Pulmonary artery endothelial cell (primary cell): ENCODE results near the gene KRTAP10-4. TPM values are rescaled to one million over a fixed set of nuclear protein-coding genes. Genes with fewer than 3 reads are reported as not detected.
"Not testable (repeated sequence)": the region's sequence is repeated elsewhere in the genome, so short reads cannot be mapped to it uniquely, and the experiment has no call there.

Experiments
- DNase-seq: peaks from one replicate; pipeline ENCODE4 v3.0.0-alpha.2; 2011; ENCODE audit warnings: low read depth, low spot score
- total RNA-seq: library from RNA; depleted of rRNA; stranded (reverse); fragments of >200 nt; gene quantifications from 2 replicates; pipeline ENCODE4 v1.2.3, GENCODE V29; 2014

KRTAP10-4 gene
- total RNA-seq, 1 donor from 2014 or later = not detected

DNA sequence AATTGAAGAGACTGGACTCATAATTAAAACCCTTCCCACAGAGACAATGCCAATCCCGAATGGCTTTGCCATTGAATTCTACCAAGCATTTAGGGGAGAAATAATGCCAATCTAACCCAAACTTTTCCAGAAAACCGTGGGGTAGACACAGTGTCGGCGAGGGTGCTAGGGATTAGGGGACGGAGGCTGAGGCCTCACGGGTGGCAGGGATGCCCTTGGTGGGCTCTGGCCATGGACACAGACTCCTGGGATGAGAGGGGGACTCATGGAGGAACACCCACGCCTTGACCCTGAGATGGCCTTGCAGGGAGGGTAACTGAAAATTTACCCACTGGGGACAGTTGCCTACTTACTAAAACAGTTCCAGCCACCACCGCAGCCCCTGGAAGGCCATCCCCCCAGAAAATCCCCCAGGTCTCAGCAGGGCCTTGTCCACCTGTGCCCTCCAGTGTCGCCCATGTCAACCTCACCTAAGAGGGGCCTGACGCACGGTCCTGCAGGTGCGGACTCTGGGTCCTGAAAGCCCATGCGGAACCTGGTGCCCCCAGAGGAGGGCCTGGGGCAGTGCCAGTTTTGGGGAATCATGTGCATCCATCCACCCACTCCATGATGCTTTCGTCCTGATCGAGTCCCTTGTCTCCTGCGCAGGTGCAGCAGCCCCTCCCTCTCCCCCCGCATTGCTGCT, 5.0 kb downstream of the KRTAP10-4 start:
- no peak for DNase-seq

DNA sequence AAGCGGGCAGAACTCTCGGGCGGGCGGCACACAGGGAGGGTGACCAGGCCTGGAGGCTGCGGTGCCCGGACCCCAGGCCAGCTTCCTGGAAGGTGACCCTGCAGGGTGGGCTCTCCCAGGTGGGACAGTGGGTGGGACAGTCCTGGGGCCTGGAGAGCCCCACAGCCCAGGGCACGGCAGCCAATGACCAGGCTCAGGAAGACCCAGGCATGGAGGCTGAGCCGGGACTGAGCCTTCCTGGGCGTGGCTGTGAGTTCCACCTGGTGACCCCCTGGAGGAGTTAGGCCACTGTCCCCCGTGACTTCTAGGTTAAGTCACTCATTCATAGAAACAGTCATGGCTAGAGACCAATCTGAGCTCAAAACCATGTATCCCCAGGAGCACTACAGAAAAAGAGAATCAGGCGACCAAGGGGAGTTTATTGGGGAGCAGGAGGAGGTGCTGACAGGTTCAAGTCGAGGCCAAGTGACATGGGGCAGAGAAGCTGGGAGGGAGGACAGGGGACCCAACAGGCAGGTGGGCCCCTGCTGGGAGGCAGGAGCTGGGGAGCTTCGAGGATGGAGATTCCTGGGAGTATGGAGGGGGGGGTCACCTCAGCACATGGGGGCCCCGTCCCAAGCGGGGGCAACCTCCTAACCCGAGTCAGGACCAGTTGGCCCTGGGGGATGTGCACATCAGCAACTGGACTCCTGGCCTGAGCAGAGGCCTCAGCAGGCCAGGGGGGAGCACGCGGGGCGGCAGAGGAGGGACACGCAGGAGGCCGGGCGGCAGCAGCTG, 5.7 kb downstream of the KRTAP10-4 start:
- no peak for DNase-seq

DNA sequence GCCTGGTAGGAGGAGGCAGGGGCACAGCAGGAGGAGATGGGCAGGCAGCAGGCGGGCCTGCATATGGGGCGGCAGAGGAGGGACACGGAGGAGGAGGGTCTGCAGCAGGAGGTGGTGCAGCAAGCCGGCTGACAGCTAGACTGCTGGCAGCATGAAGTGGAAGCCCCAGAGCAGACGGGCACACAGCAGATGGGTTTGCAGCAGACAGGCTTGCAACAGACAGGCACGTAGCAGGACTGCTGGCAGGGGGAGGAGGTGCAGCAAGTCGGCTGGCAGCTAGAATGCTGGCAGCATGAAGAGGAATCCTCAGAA, 6.3 kb downstream of the KRTAP10-4 start:
- no peak for DNase-seq

DNA sequence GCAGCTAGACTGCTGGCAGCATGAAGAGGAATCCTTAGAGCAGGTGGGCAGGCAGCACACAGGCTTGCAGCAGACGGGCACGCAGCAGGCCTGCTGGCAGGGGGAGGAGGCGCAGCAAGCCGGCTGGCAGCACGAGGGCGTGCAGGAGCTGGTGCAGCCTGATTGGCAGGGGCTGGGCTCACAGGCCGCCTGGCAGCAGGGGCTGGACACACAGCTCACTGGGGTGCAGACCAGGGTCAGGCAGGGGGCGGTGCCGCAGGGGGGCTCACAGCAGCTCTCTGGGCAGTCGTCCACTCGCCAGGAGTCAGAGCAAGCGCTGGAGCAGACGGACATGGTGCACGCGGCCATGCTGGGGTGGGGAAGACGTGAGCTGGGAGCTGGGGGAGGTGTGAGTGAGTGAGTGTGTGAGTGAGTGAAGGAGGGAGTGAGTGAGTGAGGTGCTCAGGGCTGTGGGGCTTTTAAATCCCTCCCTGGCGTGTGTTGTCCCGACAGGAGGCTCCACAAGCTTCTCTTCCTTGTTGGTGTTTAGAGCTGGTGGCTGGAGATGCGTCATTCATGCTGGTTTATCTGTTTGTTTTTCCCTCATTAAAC, 6.8 kb downstream of the KRTAP10-4 start, which contains the start of gene KRTAP10-5:
TSS of gene KRTAP10-5 (minus strand) at position 374 of the 591 bp plus-strand sequence. CDS start at position 348, 26 bp downstream.
- not testable (repeated sequence) for DNase-seq

DNA sequence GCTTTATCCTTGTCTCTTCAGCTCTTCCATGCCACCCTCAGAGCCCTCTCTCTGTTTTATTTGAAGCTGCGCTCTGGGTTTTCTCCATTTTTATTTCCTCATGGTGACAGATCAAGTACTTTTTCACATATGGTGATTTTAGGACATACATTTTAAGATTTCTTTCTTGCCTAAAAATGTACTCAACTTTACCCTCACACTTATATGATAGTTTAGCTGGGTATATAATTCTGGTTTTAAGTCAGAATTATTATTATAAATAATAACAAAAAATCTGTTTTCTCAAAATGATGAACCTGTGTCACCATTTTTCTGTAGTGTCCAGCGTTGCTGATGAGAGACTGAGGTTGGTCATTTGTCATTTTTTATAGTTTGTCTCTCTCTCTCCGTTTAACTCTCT, 7.6 kb downstream of the KRTAP10-4 start:
- DNase-seq = no peak

DNA sequence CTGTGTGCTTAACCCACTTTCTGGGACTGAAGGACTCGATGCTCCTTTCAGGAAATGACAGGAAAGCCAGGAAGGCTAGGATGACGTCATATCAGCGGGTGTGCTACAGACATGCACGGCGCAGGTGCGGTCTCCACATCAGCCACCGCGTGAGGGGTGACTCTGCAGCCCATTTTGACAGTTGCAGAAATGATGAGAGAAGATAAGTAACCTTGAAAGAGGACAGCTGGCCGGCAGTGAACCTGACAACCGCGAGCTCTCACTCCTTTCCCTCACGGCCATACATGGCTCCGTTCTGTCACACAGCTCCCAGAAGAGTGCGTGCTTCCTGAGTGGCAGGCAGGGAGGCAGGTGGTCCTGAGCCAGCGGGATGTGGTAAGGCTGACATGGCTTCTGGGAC, 8.5 kb downstream of the KRTAP10-4 start:
- DNase-seq = no peak

DNA sequence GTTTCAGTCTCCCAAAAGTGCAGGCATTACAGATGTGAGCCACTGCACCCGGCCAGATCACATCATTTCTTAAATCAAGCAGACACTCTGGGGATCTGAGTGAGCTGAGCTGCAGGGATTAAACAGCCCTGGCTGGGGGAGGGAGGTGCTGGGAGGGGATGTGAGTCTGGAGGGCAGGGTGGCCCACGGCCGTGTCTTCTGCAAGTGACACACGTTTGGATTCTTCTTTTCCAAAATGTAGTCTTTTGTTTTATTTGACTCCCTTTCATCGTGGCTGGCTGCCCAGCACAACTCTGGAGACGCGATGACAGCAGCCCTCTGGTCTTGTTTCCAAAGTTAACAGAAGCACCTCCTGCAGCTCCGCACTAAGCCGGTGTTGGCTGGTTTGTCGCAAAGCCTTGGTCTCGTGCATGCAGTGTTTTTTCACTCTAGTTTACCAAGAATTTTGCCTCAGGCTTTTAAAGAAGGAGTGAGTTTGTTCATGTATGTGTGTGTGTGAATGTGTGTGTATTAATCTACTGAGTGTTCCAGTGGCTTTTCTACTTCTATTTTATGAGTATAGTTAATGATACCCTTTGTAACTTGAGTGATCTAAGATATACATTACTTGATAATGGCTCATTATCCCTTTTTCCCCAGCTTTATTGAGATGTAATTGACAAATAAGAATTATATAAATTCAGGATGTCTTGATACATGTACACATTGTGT, 9.7 kb downstream of the KRTAP10-4 start:
- DNase-seq = no peak

DNA sequence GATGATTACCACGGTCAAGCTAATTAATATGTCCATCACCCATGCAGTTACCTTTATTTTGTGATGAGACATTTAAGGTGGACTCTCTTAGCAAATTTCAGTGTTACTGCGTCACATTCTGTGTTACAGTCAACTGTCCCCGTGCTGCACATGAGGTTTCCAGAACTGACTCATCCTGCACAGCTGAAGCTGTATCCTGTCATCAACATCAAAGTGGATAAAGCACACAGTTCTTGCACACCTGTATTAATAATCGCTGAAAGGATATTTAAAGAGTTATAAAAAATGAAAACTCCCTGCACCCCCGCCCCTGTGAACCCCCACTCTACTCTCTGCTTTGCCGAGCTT, 10.2 kb downstream of the KRTAP10-4 start:
- no peak for DNase-seq

DNA sequence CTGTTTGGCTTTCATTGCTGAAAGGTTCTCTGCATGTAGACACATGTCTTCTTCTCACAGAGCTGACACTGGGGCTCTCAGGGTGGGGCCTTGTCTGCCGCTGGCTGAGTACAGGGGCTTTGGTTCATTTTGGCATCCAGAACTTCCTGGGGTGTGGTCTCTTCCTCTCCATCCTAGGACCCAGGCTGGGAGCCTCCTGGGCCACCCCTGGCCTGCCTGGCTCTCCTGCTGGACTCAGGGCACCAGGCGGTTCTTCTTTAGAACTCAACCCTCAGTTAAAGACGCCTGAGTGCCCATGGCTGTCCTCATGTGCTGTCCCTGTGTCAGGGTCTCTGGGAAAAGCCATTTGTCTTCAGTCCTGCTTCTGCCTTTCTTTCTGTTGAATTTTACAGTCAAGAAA, 12.4 kb downstream of the KRTAP10-4 start:
- no peak for DNase-seq

DNA sequence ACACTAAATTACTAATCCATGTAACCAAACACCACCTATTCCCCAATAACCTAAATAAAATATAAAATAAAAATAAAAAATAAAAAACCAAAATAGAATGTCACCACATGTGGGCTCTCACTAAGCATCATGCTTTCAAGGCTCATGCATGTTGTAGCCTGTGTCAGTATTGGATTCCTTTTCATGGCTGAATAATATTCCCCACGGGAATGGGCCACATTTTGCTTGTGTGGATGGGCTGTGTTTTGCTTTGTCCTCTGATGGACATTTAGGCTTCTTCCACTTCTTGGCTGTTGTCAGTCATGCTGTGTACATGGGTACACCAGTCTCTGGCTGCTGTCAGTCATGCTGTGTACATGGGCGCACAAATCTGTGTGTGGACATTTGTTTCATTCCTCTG, 15.6 kb downstream of the KRTAP10-4 start:
- DNase-seq = no peak

DNA sequence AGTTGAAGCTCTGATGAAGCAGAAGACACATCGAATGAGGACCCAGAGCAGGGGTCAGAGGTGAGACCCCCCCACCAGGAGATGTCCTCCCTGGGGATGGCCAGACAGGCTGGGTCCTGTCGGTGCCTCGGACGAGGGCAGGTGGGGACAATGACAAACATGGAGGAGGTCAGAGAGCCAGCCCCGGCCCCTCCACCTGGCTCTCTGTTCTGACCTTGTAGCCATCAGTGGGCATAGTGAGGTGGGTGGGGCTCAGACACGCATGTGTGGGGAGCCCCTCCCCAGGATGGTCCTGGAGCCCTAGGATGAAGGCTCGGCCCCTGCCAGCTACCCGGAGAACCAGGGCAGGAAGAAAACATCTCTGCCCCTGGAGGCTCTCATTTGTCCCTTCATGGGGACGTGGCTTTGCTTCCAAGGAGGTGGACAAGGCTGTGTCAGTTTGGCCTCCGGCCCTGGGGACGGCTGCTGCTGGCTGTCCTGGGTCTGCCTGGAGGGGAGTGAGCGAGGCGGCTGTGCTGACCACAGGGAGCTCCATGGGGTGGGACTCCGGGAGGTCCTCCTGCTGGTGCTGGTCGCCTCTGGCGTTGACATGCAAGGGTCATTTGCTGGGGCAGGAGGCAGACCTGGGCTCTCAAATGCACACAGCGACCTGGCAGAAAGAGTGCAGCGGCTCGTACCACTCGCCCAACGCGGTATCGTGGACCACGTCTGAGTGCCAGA, 16.2 kb downstream of the KRTAP10-4 start:
- DNase-seq = no peak

DNA sequence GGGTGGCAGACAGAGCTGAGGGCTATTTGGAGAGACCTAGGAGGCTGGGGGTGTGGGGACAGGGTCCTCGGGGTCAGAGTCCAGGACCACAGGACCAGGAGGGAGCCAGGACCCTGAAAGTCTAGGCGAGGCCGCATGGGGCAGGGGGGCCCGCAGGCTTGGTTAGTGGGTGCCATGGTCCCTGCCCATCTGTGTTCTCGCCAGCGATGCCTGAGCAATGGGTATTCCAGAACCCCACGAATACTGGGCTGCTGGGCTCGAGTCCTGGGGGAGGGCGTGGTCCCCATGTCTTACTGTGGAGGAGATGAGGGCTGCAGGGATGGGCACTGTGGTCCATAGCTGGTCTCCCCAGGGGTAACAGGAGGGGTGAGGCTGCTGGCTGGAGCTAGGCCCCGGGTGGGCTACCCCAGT, 16.8 kb downstream of the KRTAP10-4 start:
- no peak for DNase-seq

DNA sequence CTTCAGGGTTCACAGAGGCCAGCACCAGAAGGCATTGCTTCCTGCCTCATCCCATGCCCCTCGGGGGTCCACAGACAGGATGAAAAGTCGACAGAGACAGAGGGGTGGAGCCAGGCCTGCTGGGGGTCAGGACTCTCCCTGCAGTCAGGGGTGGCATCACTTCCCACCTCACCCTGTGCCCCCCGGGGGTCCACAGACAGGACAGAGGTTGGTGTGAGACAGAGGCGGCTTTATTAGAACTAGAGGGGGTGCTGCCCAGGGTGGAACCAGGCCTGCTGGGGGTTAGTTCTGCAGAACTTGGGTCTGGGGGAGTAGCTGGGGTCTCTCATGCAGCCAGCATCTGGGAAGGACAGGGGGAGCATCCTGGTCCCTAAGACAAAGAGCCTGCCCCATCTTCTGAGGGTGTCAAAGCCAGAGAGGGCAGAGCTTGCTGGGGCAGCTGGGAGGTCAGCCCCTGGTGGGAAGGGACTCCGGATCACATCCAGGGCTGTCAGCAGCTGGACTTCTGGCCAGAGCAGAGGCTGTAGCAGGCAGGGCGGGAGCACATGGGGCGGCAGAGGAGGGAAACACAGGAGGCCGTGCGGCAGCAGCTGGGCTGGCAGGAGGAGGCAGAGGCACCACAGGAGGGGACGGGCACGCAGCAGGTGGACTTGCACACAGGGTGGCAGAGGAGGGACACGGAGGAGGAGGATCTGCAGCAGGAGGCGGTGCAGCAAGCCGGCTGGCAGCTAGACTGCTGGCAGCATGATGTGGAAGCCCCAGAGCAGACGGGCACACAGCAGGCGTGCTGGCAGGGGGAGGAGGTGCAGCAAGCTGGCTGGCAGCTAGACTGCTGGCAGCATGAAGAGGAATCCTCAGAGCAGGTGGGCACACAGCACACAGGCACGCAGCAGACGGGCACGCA, 17.6 kb downstream of the KRTAP10-4 start:
- DNase-seq = not testable (repeated sequence)

DNA sequence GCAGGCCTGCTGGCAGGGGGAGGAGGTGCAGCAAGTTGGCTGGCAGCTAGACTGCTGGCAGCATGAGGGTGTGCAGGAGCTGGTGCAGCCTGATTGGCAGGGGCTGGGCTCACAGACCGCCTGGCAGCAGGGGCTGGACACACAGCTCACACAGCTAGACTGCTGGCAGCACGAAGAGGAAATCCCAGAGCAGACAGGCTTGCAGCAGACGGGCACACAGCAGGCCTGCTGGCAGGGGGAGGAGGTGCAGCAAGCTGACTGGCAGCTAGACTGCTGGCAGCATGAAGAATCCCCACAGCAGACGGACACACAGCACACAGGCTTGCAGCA, 18.2 kb downstream of the KRTAP10-4 start:
- DNase-seq = not testable (repeated sequence)

DNA sequence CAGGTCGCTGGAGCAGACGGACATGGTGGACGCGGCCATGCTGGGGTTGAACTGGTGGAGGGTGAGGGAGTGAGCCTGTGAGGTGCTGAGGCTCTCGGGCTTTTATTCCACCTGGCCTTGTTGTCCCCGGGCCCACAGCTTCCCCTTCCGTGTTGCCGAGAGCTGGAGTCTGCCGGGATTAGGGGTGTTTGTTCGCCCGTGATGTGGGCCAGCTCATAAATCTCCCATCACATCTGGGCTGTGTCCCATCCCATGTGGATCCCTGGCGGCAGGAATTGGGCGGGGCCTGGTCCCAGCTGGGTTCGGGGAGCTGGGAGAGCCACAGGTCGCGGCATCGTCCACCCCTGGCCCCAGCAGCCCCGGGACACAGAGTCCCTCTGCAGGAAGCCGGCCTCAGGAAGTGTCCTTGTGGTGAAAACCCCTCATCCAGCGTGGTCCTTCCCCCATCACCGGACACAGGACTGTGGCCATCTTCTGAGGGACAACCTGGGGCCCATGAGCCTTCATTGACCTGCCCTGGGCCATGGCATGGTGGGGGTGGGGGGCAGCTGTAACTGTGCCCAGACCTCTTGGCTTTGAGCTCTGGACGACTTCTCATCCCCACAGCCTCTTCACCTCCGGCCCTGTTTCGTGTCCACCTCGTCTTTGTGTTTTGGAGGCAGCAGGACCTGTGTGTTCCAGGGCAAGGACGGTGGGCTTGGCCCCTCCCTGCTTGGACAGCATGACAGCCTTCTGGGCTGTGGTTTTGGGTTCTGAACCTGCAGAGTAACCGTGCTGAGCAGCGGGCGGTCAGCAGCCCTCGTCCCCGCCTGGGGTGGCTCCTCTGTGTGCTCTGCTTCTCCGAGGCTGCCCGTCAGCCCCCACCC, 19.1 kb downstream of the KRTAP10-4 start, which contains the start of gene KRTAP10-6:
TSS of gene KRTAP10-6 (minus strand) at position 60 of the 866 bp plus-strand sequence. CDS start at position 39, 21 bp downstream.
- no peak for DNase-seq

DNA sequence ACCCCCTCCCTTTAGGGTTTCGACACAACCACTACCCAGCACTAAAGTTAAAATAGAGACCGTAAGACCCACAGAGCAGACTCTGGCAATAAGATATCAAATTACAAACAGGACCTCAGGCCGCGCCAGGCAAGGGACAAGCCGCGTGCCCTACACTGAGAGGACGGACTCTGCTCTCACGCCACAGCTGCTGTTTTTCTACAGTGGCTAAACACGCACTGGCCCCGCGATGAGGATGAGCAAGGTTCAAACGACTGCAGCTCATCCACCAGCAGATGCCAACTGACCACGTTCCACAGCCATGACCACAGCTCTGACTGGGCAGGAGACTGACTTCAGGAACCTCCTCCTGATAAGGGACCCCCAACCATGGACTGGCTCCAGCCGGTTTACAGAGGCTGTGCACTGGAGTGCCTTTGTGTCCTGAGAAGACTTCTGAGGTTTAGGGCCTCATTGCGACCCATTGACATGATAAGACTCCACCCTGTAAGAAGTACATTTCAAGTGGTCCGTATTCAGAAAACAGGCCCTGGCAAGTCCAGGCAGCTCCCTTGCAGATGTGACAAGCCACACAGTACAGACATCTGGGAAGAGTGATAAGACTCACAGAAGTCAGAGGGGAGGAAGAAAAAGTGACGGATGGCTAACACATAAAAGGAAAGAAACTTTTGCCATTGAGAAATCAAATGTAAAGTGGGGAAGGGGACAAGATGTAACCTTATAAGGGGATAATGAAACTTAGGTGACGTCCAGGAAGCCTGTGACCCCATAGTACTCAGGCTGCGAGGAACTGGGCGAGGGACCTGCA, 20.3 kb downstream of the KRTAP10-4 start:
- no peak for DNase-seq

DNA sequence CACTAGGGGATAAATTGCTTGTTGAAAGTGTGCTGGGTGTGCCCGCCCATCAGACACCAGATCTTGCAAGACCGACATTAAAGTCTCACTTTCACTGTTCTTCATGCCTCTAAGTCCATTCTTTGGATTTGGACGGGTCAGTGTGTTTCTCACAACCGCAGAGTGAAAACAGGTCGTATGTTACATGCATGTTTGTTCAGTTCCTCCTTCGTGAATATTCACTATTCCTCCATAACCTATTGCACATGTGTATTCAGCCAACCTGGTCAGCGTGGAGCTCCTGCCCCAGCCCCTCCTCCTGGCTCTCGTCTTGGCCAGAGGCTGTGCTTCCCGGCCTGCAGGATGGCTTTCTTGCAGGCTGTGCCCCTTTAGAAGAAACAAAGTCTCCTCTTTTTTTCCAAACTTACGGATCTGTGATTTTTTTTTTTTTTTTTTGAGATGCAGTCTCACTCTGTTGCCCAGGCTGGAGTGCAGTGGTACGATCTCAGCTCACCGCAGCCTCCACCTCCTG, 20.9 kb downstream of the KRTAP10-4 start:
- DNase-seq = no peak

DNA sequence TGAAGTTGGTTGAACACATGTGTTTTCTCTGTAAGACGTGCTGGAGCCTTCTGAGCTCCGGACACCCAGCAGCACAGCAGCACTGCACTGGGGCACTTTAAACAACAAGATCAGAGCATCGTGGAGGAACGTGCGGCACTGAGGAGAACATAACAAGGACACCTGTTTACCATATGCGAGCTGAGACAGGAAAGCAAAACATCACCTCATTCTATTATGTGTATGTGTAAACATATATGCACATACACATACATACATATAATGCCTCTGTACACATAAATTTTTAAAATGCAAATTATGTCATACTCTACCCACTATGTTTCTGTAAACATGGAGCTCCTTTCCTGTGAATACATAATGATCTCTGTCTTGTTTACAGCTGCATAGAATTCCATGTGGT, 22.0 kb downstream of the KRTAP10-4 start:
- DNase-seq = no peak
